Superior temporal gyrus (tissue), 1 donor: ENCODE measurements around the gene PDK2.
A peak's percentile ranks its signal among the peaks of the same experiment; 100 is the strongest.

Experiments
- DNase-seq: peaks from one replicate; pipeline ENCODE4 v3.0.0-alpha.2; 2016; ENCODE audit errors: extremely low spot score

PDK2 gene

DNA sequence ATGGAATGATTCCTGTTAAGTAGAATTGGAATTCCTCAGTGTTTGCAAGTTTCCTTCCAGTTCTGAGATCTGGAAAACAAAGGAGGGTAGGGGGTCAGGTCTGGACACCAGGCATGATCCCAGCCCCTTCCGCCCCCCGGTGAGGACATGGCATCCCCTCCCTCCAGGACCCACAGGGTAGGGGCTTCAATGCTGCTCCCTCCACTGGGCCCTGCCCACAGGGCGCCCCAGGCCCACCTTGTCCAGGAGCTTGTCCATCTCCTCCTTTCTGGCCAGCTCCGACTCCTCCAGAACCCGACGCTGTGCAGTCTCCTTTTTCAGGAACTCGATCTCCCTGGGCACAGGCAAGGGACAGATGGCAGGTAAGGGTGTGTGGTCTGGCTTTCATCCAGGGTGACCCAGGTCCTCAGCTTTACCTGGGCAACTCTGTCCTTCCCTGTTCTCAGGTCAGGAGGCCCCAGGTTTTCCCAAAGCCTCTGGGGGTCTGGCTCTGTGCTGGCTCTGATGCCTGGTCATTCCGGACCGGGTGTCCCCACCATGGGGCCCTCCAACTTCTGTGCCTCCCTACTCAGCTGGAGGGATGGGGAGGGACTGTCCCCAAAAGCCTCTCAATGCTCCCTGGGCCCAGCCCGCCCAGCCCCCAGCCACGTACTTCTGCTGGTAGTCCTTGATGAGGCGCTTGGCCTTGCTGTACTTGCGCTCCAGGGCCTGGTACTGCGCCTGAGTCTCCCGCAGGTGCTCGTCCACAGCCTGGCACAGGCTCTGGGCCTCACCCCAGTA is 40.4 kb downstream of the PDK2 start:
- no peak for DNase-seq

GRCh38 chr17:50136096-50136687 is 41.0 kb downstream of the PDK2 start:
- DNase-seq: no peak

DNA sequence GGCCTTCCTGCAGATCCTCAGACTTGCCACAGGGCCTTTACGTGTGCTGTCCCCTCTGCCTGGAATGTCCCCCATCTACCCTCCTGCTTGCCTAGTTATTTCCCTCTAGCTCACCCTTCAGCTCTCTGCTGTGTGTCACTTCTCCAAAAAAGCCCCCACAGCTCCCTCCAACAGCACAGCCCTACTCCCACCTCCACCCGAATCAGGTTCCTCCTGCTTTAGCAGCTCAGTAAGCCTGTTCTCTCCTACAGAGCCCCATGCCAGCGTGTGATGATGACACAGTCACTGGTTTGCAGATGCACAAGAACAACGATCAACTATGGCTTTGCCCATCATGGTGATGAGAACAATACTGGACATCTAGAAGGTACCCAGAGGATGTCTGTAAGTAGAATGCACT is 41.9 kb downstream of the PDK2 start:
- no peak for DNase-seq

DNA sequence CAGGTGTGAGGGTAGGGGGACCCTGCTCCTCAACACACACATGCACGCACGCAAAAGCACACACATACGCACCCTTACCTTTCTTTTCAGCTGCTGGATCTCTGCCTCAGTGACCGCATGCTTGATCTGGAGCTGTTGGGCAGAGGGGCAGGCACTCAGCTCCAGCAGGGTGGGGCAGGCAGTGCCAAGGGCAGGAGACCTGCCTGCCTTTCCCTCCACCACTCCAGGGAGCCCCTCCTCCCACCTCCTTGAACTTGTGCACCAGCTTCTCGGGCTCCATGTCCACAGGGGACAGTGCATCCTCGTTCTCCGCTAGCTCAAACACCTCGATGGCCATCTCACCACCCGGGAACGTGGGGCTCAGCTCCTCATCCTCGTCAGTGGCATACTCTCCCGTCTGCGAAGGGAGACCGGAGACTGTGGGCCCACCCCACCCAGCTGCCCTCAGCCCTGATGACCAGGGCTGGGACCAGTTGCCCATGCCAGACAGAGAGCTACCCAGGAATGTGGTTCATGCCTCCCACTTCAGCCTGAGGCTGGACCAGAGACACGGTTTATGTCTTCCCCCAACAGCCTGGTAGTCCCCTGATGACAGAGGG is 44.1 kb downstream of the PDK2 start:
- no peak for DNase-seq

DNA sequence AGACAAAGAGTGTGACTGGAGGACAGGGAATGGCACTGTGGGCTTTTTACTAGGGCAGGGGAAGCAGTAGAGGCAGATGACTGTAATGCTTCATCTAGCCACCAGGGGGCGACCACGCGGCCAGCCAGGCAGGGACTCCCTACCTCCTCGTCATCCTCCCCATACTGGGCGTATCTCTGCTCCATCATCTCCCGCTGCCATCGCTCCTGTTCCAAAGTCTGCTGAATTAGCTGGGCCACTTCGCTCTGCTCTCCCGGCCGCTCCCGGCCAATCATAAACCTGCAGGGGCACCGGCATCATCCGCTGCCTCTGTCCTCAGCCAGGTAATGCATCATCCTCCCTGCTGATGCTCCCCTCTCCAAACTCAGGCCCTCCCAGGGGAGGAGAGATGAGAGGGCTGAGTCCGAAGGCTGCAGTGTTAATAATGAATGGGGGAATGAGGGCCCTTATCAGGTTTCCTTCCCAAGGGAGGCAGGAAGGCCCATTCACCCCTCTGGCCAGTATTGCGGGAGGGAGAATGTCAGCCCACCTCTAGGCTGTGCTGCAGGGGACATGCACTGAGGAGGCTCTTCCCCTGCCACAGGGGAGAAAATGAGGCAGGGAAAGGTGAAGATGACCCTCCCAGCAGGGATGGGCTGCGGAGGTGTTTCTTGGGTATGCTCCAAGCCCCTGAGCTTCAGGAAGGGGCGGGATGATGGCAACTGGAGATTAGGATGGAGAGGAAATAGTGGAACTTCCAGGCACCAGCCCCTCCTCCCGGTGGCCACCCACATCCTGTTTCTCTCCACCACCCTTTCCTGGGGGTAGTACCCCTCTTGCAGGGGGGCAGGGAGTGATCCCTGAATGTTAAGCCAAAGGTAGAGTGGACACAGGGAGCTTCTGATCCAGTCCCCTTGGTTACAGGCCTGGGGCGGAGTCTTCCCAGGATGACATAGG is 45.1 kb downstream of the PDK2 start:
- DNase-seq: peak; percentile 69

- DNase-seq: no peak
Measured at GRCh38 chr17:50141026-50141744, 46.0 kb downstream of the PDK2 start.

DNA sequence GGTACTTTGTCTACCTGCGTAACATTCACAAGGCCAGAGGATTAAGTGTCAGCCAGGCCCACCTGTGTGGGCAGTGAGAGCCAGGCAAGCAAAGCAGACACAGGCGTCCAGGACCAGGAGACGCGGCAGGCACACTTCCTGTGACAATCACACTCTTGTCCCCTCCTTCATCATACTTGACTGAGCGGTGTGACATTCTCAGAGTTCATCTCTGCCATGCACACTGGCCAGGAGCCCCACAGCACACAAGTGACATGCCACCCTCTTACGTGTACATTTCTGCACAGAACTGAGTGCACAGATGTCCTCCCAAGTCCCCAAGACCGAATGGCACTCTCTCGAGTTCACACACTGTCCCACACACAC is 46.6 kb downstream of the PDK2 start:
- DNase-seq: no peak

DNA sequence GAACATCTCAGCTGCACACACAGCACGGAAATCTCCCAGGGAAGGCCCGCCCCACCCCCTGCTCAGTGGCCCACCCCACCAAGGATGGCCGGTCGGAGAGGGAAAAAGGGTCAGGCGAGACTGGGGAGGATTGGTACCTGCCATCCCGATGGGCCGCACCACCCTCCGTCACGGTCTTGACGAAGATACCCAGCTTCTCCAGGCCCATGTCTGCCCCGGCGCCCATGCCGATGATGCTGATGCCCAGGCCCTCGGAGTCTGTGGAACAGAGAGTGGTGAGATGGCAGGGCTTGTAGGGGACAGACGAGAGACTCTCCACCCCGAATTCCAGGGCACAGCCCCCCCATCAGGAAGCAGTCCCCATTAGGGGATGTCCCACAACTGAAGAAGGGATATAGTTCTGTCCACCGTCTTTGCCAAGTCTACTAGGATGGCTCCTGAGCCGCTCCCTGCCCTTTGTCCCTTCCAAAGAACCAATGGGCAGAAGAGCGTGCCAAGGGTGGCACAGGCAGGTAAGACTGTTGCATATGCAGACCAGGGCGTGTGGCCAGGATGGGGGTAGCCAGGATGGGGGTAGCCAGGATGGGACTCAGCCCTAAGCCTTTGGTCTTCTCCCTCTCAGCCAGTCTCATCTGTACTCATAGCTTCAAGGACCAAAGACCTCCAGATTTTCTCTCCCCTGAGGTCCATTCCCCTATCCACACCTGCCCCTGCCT is 48.5 kb downstream of the PDK2 start:
- no peak for DNase-seq

DNA sequence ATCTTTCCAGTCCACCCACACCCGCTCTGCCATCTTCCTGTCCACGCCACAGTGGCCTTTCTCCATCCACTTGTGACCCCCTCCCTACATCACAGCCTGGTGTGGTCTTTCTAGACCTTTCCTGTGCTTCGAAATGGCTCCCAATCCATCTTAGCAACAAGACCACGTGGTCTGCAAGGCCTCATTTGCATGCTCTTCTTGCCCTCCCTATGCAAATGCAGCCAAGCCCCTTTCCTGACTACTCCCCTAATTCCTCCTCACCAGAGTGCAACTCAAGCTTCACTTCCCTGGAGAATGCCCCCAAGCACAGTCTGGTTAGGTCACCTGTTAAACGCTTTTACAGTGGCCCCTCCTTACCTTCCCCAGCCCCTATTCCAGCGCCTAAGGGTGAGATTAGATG is 49.2 kb downstream of the PDK2 start:
- no peak for DNase-seq

- no peak for DNase-seq
Measured at GRCh38 chr17:50144845-50145531, 49.8 kb downstream of the PDK2 start.

DNA sequence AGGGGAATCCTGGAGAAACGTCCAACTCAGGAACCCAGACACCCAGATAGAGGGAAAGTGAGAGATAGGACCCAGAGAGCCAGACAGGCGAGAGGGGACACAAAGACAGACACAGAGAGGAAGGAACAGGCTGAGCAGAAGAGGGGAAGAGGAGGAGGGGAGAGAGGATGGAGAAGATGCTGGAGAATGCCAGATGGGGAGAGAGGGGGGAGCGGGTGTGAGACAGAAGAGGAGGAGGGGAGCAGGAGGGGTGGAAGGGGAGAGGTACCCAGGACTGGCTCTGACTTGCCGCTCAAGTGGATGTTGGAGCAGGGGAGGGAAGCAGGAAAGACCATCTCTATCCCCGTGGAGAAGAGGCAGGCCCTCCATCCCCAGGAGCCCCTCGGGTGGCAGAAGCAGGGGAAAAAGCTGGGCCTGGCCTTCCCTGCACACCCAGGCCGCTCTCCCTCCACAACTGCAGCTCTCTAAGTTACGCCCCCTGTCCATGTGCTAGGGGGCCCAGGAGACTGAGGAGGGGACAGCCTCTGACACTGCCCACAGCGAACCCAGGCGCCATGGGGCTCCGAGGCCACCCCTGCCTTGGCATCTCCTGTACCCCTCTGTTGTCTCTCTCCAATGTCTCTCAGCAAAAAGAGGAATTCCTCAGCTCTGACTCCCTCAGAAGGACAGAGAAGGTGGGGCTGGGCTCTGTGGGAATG is 50.5 kb downstream of the PDK2 start:
- DNase-seq: no peak

- DNase-seq: no peak
Measured at GRCh38 chr17:50146230-50146926, 51.2 kb downstream of the PDK2 start.

GRCh38 chr17:50146927-50147665 is 51.9 kb downstream of the PDK2 start:
- no peak for DNase-seq

DNA sequence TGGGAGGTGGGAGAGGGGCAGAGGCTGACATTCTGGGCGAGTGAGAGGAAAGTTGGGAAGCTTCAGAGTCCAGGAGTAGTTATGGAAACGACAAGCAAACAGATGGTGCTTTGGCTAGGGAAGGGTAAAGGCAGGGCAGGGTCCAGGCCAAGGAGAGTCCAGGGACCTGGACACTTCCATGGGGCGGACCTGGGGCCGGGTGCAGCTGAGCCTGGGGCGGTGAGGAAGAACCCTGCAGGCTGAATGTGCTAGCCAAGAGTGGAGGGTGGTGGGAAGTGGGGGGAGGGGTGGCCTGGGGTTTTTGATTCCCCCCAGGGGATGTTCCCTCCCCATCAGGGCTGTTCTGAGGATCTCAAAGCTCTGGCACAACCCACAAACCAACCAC is 52.7 kb downstream of the PDK2 start:
- DNase-seq: no peak

- peak; percentile 43 for DNase-seq
Measured at GRCh38 chr17:50148226-50149090, 53.3 kb downstream of the PDK2 start.

GRCh38 chr17:50149091-50149416 is 53.9 kb downstream of the PDK2 start:
- no peak for DNase-seq
